ENCODE data around the gene DNAH3.
A peak's percentile ranks its signal among the peaks of the same experiment; 100 is the strongest.
"Not testable (repeated sequence)": the region's sequence is repeated elsewhere in the genome, so short reads cannot be mapped to it uniquely, and the experiment has no call there.

Gene DNAH3

GRCh38 chr16:21159281-21159951 is 8.8 kb upstream of the DNAH3 start:
- DNase-seq (ENCODE audit: insufficient read length, low spot score) (no peak), FAIRE-seq (no peak)
- TF ChIP-seq, protein P1, sequence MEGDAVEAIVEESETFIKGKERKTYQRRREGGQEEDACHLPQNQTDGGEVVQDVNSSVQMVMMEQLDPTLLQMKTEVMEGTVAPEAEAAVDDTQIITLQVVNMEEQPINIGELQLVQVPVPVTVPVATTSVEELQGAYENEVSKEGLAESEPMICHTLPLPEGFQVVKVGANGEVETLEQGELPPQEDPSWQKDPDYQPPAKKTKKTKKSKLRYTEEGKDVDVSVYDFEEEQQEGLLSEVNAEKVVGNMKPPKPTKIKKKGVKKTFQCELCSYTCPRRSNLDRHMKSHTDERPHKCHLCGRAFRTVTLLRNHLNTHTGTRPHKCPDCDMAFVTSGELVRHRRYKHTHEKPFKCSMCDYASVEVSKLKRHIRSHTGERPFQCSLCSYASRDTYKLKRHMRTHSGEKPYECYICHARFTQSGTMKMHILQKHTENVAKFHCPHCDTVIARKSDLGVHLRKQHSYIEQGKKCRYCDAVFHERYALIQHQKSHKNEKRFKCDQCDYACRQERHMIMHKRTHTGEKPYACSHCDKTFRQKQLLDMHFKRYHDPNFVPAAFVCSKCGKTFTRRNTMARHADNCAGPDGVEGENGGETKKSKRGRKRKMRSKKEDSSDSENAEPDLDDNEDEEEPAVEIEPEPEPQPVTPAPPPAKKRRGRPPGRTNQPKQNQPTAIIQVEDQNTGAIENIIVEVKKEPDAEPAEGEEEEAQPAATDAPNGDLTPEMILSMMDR (IDR thresholded peaks at IDR 0.05; ENCODE audit: insufficient read depth, missing control alignments): no peak

DNA sequence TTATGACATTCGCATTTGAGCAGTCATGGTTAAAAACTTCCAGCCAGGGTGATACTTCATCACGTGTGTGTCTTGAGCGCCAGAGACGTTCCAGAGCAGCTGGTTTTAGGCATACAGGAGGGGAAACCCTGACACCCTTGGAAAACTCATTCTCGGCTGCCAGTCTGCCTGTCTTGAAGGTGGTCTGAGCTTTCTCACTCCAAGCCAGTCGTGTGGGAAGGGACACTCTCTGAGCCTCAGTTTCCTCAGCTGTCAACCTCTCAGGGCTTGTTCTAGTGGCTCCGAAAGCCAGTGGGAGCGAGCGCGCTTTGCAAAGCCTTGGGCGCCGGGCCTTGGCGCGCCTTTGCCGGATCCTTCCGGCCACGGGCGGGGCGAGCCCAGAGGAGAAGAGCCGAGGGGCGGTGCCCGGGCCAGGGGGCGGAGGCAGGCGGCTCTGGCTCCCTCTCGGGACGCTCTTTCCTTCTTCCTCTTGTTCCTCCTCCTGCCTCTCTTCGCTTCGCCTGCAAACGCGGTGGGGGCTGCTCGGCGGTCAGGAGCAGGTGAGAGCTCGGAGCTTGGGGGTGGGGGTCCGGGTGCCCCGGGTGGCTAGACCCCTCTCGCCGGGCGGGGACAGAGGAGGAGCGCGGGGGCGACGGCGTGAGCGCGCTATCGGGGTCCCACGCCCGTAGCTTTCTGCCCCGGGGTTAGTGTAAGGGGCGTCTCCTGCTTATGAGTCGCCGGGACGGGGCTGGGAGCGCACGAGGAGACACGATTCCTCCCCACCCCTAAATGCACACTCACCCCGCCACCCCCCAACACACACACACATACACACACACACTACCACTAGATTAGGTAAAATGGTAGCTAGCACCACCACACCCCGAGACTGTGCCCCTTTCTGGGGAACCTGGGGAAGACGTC is 7.8 kb upstream of the DNAH3 start, which contains the start of gene LDAF1:
LDAF1 (plus strand) TSS at position 467 of the 903 bp plus-strand sequence. CDS start 2,509 bp downstream, outside the sequence.
- TF ChIP-seq, protein P1 (IDR thresholded peaks at IDR 0.05; ENCODE audit: insufficient read depth, missing control alignments): no peak
- DNase-seq (ENCODE audit: insufficient read length, low spot score) (peak; percentile 47), FAIRE-seq (no peak)

- TF ChIP-seq, protein P1 (IDR thresholded peaks at IDR 0.05; ENCODE audit: insufficient read depth, missing control alignments): no peak
- DNase-seq (ENCODE audit: insufficient read length, low spot score) (no peak), FAIRE-seq (no peak)
Observed at GRCh38 chr16:21157632-21158031, 7.0 kb upstream of the DNAH3 start.

- DNase-seq (ENCODE audit: insufficient read length, low spot score) (peak; percentile 55), FAIRE-seq (no peak)
- TF ChIP-seq, protein P1 (IDR thresholded peaks at IDR 0.05; ENCODE audit: insufficient read depth, missing control alignments): peak; percentile 68
Observed at GRCh38 chr16:21156767-21157467, 6.3 kb upstream of the DNAH3 start.

DNA sequence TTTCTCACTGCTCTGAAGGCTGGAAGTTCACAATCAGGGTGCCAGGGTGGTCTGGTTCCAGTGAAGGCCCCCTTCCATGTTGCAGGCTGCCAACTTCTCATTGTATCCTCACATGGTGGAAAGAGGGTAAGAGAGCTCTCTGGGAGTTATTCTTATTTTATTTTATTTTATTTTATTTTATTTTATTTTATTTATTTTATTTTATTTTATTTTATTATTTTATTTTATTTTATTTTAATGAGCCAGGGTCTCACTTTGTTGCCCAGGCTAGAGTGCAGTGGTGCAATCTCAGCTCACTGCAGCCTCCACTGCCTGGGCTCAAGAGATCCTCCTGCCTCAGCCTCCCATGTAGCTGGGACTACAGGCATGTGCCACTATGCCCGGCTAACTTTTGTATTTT is 5.4 kb upstream of the DNAH3 start:
- not testable (repeated sequence) for FAIRE-seq; DNase-seq (ENCODE audit: insufficient read length, low spot score)

- not testable (repeated sequence) for FAIRE-seq
Observed at GRCh38 chr16:21153124-21153729, 2.6 kb upstream of the DNAH3 start.

GRCh38 chr16:21152160-21153030 is 1.7 kb upstream of the DNAH3 start:
- not testable (repeated sequence) for DNase-seq (ENCODE audit: insufficient read length, low spot score); FAIRE-seq

More at GRCh38 chr16:21153124-21153729, 2.6 kb upstream of the DNAH3 start:
- not testable (repeated sequence) for DNase-seq (ENCODE audit: insufficient read length, low spot score)
